Lower leg skin (tissue), 4 donors: ENCODE measurements around the gene ADIRF. TPM values are rescaled to one million over a fixed set of nuclear protein-coding genes. Genes with fewer than 3 reads are reported as not detected.

ENCODE experiments used
- DNase-seq, 2 donors: peaks; one replicate each; pipeline ENCODE4 v3.0.0-alpha.2; 2019; ENCODE audit warnings: low spot score in 2 of 2
- H3K4me3 ChIP-seq: fragments of 200-600 bp; sonication (generic); 2 replicates; pipeline ENCODE4 v1.5.1; 2017; ENCODE audit warnings: mild to moderate bottlenecking, low read depth; ENCODE audit not compliant: poor library complexity, severe bottlenecking
- POLR2A ChIP-seq, 2 donors: fragments of 450-650 bp; IDR thresholded peaks; one replicate each; pipeline ENCODE4 v1.6.1; 2016 to 2017; ENCODE audit warnings: antibody characterized with exemption in 2 of 2, mild to moderate bottlenecking in 1 of 2, moderate library complexity in 1 of 2
- WGBS, 2 donors: methylation state at CpG; one replicate each; pipeline ENCODE4 v1.1.5; 2018; 5-methylcytosine and 5-hydroxymethylcytosine counted together
- intact Hi-C: fragments of 100-400 bp; cut with DNase I; formaldehyde crosslinking; loops from one replicate; pipeline ENCODE4 v1.15.0; 2023; ENCODE audit warnings: low total_unique reads
- total RNA-seq, 4 donors: library from RNA; depleted of rRNA; stranded (reverse); fragments of >200 nt; gene quantifications; one replicate each; pipeline ENCODE4 v1.1.0, GENCODE V29; 2016
- TF ChIP-seq, protein P1 (sequence below), 3 donors: fragments of 450-650 bp; IDR thresholded peaks; one replicate each; pipeline ENCODE4 v1.5.1; 2016; ENCODE audit warnings: antibody characterized with exemption in 3 of 3, mild to moderate bottlenecking in 3 of 3, moderate library complexity in 2 of 3

ADIRF gene
- total RNA-seq, 4 donors from 2014 or later, result 72.0 to 125 (median 80.4) TPM

DNA sequence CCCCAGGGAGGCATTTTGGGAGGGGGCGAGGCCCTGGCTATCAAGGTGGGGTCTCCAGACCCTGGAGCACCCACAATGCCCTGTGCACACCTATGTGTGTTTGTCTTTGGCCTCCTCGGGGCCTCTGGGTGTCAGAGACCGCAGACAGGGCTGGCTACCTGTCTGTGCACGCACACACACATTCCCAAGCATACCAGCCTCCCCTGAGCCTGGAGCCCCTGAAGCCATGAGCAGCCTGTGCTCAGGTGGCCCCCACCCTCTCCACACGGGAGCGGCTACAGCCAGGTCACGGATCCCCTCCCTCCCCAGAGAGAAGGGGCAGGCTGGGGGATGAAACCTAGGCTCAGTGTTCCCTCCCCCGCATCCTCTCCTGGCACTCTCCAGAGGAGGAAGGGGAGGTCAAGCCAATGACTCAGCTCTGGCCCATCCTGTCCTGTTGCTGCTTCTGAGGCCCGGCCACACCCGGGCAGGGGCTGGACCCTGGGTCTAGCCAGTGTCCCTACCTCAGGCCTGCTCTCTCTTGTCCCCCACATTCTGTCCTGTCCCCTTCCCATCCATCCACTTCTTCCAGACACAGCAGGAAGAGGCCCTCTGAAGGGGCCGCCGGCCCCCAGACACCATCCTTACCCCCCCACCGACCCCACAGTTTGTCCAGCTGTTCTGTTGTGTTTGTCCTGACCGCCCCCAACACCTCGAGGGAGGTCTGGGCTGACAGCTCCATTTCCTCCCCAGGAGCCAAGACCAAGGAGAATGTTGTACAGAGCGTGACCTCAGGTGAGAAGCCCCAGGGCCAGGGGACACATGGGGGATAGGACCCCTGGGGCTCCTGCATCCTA is 9.2 kb upstream of the ADIRF start:
- intact Hi-C loops, result no loop called here
- peak in 1 of 2 donors; percentile 88 for DNase-seq
- 51 to 55% methylated on average over 13 to 16 of the region's 16 CpGs for WGBS, 2 donors
- TF ChIP-seq, protein P1, sequence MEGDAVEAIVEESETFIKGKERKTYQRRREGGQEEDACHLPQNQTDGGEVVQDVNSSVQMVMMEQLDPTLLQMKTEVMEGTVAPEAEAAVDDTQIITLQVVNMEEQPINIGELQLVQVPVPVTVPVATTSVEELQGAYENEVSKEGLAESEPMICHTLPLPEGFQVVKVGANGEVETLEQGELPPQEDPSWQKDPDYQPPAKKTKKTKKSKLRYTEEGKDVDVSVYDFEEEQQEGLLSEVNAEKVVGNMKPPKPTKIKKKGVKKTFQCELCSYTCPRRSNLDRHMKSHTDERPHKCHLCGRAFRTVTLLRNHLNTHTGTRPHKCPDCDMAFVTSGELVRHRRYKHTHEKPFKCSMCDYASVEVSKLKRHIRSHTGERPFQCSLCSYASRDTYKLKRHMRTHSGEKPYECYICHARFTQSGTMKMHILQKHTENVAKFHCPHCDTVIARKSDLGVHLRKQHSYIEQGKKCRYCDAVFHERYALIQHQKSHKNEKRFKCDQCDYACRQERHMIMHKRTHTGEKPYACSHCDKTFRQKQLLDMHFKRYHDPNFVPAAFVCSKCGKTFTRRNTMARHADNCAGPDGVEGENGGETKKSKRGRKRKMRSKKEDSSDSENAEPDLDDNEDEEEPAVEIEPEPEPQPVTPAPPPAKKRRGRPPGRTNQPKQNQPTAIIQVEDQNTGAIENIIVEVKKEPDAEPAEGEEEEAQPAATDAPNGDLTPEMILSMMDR (IDR thresholded peaks at IDR 0.05), result no peak
- no peak for TF ChIP-seq POLR2A (IDR thresholded peaks at IDR 0.05)
- no peak overlapping the region for H3K4me3 ChIP-seq

DNA sequence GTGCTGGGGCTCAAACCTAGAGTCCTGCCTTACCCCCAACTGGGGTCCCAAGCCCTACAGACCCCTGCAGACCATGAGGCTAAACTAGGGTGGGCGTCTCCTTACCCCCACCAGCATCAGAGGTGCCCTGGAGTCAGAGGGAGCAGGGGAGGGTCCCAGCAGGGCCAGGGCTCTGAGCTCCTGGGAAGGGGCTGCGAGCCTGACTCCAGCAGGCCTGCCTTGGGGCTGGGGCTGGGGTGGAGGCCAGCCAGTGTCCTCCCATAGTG is 8.6 kb upstream of the ADIRF start:
- H3K4me3 ChIP-seq, result no peak overlapping the region
- DNase-seq, result peak in 1 of 2 donors; percentile 84
- 80 to 82% methylated on average over 1 to 2 of the region's 2 CpGs for WGBS, 2 donors
- intact Hi-C loops, result no loop called here
- TF ChIP-seq, protein P1 (IDR thresholded peaks at IDR 0.05), result no peak
- TF ChIP-seq POLR2A (IDR thresholded peaks at IDR 0.05), result no peak

DNA sequence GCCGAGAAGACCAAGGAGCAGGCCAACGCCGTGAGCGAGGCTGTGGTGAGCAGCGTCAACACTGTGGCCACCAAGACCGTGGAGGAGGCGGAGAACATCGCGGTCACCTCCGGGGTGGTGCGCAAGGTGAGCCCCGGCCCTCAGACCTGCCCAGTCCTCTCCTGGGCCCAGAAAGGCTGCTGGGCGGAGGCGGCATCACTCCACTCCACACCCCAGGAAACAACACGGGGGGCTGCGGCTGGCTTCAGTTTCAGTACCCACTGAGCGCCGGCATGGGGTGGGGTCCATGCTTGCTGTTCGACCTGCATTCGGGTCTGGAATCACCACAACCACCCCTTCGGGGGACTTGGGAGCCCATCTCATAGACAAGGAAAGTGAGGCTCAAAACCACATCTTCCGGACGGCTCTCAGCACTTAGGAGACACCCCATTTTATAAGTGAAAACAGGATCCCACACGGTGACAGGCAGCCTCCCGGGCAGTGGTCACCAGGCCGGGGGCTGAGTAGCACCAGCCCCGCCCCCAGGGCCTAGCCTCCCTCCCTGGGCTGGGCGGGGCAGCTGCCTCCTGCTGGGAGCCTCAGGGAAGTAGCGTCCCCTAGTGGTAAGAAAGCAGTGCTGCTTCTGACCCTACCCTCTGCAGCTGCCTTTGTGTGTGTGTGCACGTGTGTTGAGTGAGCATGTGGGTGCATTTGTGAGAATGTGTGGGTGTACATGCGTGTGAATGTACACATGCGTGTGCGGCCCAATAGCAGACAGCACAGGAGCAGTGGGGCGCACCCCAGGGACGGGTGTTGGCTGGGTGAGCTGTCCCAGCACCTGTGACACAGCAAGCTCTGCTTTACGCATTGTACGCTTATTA is 8.0 kb upstream of the ADIRF start:
- peak in 1 of 2 donors; percentile 87 for DNase-seq
- no peak overlapping the region for H3K4me3 ChIP-seq

DNA sequence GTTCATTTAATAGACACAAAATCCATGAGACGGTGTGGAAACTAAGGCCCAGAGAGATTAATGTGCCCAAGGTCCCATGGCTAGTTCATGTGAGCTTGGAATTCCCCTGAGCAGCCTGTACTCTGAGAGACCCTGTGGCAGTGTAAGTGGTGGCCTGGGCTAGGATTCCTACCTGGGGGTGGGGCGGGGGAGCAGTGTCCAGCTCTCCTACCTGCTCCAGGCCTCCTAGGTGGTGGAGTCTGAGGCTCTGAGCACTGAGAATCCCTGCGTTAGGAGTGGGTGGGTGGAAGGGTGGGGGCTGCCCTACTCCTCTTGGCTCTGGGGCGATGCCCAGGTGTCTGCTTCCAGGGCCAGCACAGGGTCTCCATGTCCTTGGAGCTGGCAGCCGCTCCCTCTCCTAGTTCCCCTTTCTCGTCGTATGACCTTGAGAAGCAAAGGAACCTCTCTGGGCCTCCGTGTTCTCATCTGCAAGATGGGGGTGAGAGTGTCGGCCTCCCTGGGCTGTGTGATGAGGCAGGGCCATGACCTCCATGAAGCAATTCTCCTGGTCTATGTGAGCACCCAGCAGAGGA is 7.3 kb upstream of the ADIRF start:
- TF ChIP-seq, protein P1 (IDR thresholded peaks at IDR 0.05), result no peak
- no peak for TF ChIP-seq POLR2A (IDR thresholded peaks at IDR 0.05)
- intact Hi-C loops, result no loop called here
- WGBS, 2 donors, result 83 to 86% methylated on average over 9 of the region's 9 CpGs
- DNase-seq, result peak in 1 of 2 donors; percentile 78
- no peak overlapping the region for H3K4me3 ChIP-seq

More for the DNA sequence above, 8.0 kb upstream of the ADIRF start:
- intact Hi-C loops, result no loop called here
- TF ChIP-seq, protein P1 (IDR thresholded peaks at IDR 0.05), result peak in 1 of 3 donors; percentile 55
- TF ChIP-seq POLR2A (IDR thresholded peaks at IDR 0.05), result no peak
- 55 to 69% methylated on average over 28 to 37 of the region's 37 CpGs for WGBS, 2 donors

DNA sequence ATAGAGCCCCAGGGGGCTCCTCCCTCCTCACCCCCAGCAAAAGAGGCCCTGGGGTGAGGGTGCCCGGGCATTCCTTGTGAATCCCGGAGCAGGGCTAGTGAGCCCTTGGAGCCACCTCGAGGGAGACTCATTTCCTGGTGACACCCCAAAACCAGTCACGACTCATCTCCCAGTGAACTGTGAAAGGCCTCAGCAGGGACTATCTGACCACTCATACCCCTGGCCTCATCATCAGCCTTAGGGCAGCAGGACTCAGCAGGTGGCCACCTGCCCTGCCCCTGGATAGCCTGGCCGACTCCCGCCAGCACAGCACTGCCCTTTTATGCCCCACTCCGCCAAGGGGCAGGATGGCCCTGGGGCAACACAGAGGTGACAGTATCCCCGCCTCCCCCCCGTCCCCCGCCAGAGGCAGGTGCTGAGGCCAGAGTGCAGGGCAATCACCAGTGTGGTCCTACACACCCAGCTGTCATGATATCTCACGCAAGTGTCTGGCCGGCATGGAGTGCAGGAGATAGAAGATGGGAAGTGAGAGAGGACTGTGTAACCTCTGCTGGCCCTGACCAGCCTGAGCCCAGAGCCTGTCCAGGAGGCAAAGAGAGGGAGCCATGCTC is 6.7 kb upstream of the ADIRF start:
- no peak overlapping the region for H3K4me3 ChIP-seq
- intact Hi-C loops, result no loop called here
- WGBS, 2 donors, result 79 to 88% methylated on average over 8 to 12 of the region's 12 CpGs
- TF ChIP-seq, protein P1 (IDR thresholded peaks at IDR 0.05), result no peak
- no peak for TF ChIP-seq POLR2A (IDR thresholded peaks at IDR 0.05)
- peak in 1 of 2 donors; percentile 82 for DNase-seq
